Astrocyte (in vitro differentiated cells and primary cell): ENCODE measurements around the gene PHF14. TPM values are rescaled to one million over a fixed set of nuclear protein-coding genes. Genes with fewer than 3 reads are reported as not detected.

Source experiments
- DNase-seq: peaks from one replicate; pipeline ENCODE4 v3.0.0-alpha.2; 2010; ENCODE audit warnings: low read depth
- FAIRE-seq: peaks from 2 replicates; lab custom pipeline; 2011; peaks lifted over from hg19 to GRCh38; lab: Jason Lieb, UNC
- H2AFZ ChIP-seq: 2 replicates; pipeline ENCODE4 v1.6.0; 2012; ENCODE audit warnings: low read depth, low read length, inconsistent platforms
- H3K27ac ChIP-seq: 2 replicates; pipeline ENCODE4 v1.5.1; 2011; ENCODE audit warnings: low read depth, low read length, inconsistent platforms
- H3K27me3 ChIP-seq: 2 replicates; pipeline ENCODE4 v1.6.0; 2011; ENCODE audit warnings: low read length, inconsistent platforms; ENCODE audit not compliant: insufficient read depth
- H3K36me3 ChIP-seq: 2 replicates; pipeline ENCODE4 v1.5.1; 2011; ENCODE audit warnings: low read length, inconsistent platforms; ENCODE audit not compliant: insufficient read depth
- H3K4me1 ChIP-seq: 2 replicates; pipeline ENCODE4 v1.5.1; 2011; ENCODE audit warnings: low read length, inconsistent platforms; ENCODE audit not compliant: insufficient read depth
- H3K4me2 ChIP-seq: 2 replicates; pipeline ENCODE4 v1.6.0; 2012; ENCODE audit warnings: low read length, inconsistent platforms
- H3K4me3 ChIP-seq: 2 replicates; pipeline ENCODE4 v1.5.1; 2011; ENCODE audit warnings: low read depth, mild to moderate bottlenecking, low read length, inconsistent platforms; ENCODE audit not compliant: insufficient read depth
- H3K79me2 ChIP-seq: 2 replicates; pipeline ENCODE4 v1.6.0; 2012; ENCODE audit warnings: mild to moderate bottlenecking, low read length, inconsistent platforms; ENCODE audit not compliant: insufficient read depth
- H3K9ac ChIP-seq: 2 replicates; pipeline ENCODE4 v1.6.0; 2012; ENCODE audit warnings: mild to moderate bottlenecking, low read length, inconsistent platforms
- H3K9me3 ChIP-seq: 2 replicates; pipeline ENCODE4 v1.5.1; 2012; ENCODE audit warnings: low read depth, mild to moderate bottlenecking, low read length, inconsistent platforms; ENCODE audit not compliant: insufficient read depth
- H4K20me1 ChIP-seq: 2 replicates; pipeline ENCODE4 v1.6.0; 2012; ENCODE audit warnings: low read length, inconsistent platforms; ENCODE audit not compliant: insufficient read depth
- H3K27ac Mint-ChIP-seq: one replicate; pipeline ENCODE4 v1.8.0; 2021; ENCODE audit warnings: mild to moderate bottlenecking, mixed read lengths; ENCODE audit not compliant: unreplicated experiment
- H3K27me3 Mint-ChIP-seq: one replicate; pipeline ENCODE4 v1.8.0; 2021; ENCODE audit warnings: low read depth, mixed read lengths; ENCODE audit not compliant: unreplicated experiment
- H3K36me3 Mint-ChIP-seq: one replicate; pipeline ENCODE4 v1.8.0; 2021; ENCODE audit warnings: low read depth, mixed read lengths; ENCODE audit not compliant: unreplicated experiment
- H3K4me1 Mint-ChIP-seq: one replicate; pipeline ENCODE4 v1.8.0; 2021; ENCODE audit warnings: low read depth, mixed read lengths; ENCODE audit not compliant: unreplicated experiment
- H3K4me3 Mint-ChIP-seq: one replicate; pipeline ENCODE4 v1.8.0; 2021; ENCODE audit warnings: mild to moderate bottlenecking, moderate library complexity, mixed read lengths; ENCODE audit not compliant: unreplicated experiment
- H3K9me3 Mint-ChIP-seq: one replicate; pipeline ENCODE4 v1.8.0; 2021; ENCODE audit warnings: mild to moderate bottlenecking, mixed read lengths; ENCODE audit not compliant: unreplicated experiment
- CTCF ChIP-seq: IDR thresholded peaks from 2 replicates; pipeline ENCODE4 v1.5.1; 2011; ENCODE audit warnings: low read depth, mild to moderate bottlenecking, inconsistent platforms, low read length, moderate library complexity; ENCODE audit not compliant: insufficient read depth
- EZH2 ChIP-seq: IDR thresholded peaks from 2 replicates; pipeline ENCODE4 v1.6.1; 2012; ENCODE audit warnings: mild to moderate bottlenecking, low read length, inconsistent platforms; ENCODE audit not compliant: insufficient read depth
- total RNA-seq: library from RNA; stranded (reverse); gene quantifications from 2 replicates; pipeline ENCODE4 v1.2.1, GENCODE V29; 2021

PHF14 gene
- total RNA-seq, 1 donor from 2014 or later: 28.8 TPM

GRCh38 chr7:10972174-10972573 lies 1.5 kb upstream of the PHF14 start:
- Histone ChIP-seq H3K9ac (no peak overlapping the region), H3K27ac (no peak overlapping the region), H2AFZ (no peak overlapping the region), H3K4me1 (peaks cover 7% of the 10 kb centered on the region), H3K9me3 (no peaks in the 10 kb centered on the region), H3K4me3 (no peak overlapping the region), H3K4me2 (no peak overlapping the region), H3K79me2 (peaks cover 23% of the 10 kb centered on the region), H3K27me3 (no peaks in the 10 kb centered on the region), H4K20me1 (peaks cover 4% of the 10 kb centered on the region), H3K36me3 (no peaks in the 10 kb centered on the region)
- H3K4me3 Mint-ChIP-seq: no peak overlapping the region
- DNase-seq (no peak), FAIRE-seq (no peak)
- H3K27ac Mint-ChIP-seq: no peak overlapping the region
- no peak for TF ChIP-seq CTCF
- no peak for TF ChIP-seq EZH2
- H3K27me3 Mint-ChIP-seq: no peaks in the 10 kb centered on the region
- H3K36me3 Mint-ChIP-seq: no peaks in the 10 kb centered on the region
- H3K9me3 Mint-ChIP-seq: no peaks in the 10 kb centered on the region
- peaks cover 7% of the 10 kb centered on the region for H3K4me1 Mint-ChIP-seq

GRCh38 chr7:10973942-10974911 lies 555 bp downstream of the PHF14 start:
- Histone ChIP-seq H4K20me1 (peaks cover 10% of the 10 kb centered on the region), H3K36me3 (no peaks in the 10 kb centered on the region), H3K4me1 (peaks cover 7% of the 10 kb centered on the region), H3K4me3 (peak overlapping the region; percentile 88), H3K9ac (peak overlapping the region; percentile 92), H2AFZ (peak overlapping the region; percentile 83), H3K27ac (peak overlapping the region; percentile 63), H3K4me2 (peak overlapping the region; percentile 99), H3K27me3 (no peaks in the 10 kb centered on the region), H3K79me2 (peaks cover 38% of the 10 kb centered on the region), H3K9me3 (no peaks in the 10 kb centered on the region)
- Mint-ChIP-seq H3K36me3 (no peaks in the 10 kb centered on the region), H3K9me3 (no peaks in the 10 kb centered on the region), H3K4me1 (peaks cover 7% of the 10 kb centered on the region), H3K27ac (peak overlapping the region; percentile 96), H3K27me3 (no peaks in the 10 kb centered on the region), H3K4me3 (peak overlapping the region; percentile 95)
- FAIRE-seq (no peak), DNase-seq (peak; percentile 21)
- no peak for TF ChIP-seq EZH2
- TF ChIP-seq CTCF: no peak

GRCh38 chr7:10977113-10977512 lies 3.4 kb downstream of the PHF14 start:
- H3K4me1 Mint-ChIP-seq: peaks cover 7% of the 10 kb centered on the region
- DNase-seq: no peak
- no peaks in the 10 kb centered on the region for H3K9me3 Mint-ChIP-seq
- Histone ChIP-seq H3K79me2 (peaks cover 54% of the 10 kb centered on the region), H3K36me3 (peaks cover 2% of the 10 kb centered on the region), H3K4me1 (peaks cover 7% of the 10 kb centered on the region), H3K4me3 (no peak overlapping the region), H3K9ac (no peak overlapping the region), H3K27me3 (no peaks in the 10 kb centered on the region), H2AFZ (no peak overlapping the region), H3K9me3 (no peaks in the 10 kb centered on the region), H3K27ac (no peak overlapping the region), H4K20me1 (peaks cover 10% of the 10 kb centered on the region), H3K4me2 (no peak overlapping the region)
- no peak for TF ChIP-seq EZH2
- no peak for TF ChIP-seq CTCF
- no peak overlapping the region for H3K27ac Mint-ChIP-seq
- H3K4me3 Mint-ChIP-seq: no peak overlapping the region
- no peaks in the 10 kb centered on the region for H3K27me3 Mint-ChIP-seq
- no peaks in the 10 kb centered on the region for H3K36me3 Mint-ChIP-seq
- FAIRE-seq: no peak
